CD4-positive, alpha-beta memory T cell (primary cell): Measurements from ENCODE around the gene LCAT. TPM values are rescaled to one million over a fixed set of nuclear protein-coding genes. Genes with fewer than 3 reads are reported as not detected.

Experiments
- CTCF ChIA-PET: fragments of 350-600 bp; sonication (Branson Sonifier 250); formaldehyde crosslinking; loops from one replicate; lab custom pipeline; 2021; ENCODE audit warnings: inconsistent platforms; ENCODE audit not compliant: partially characterized antibody; lab: Charles Lee
- POLR2A ChIA-PET: fragments of 350-600 bp; sonication (Branson Sonifier 250); formaldehyde crosslinking; loops from one replicate; lab custom pipeline; 2021; ENCODE audit not compliant: partially characterized antibody; lab: Charles Lee
- DNase-seq, 5 donors: peaks; one replicate each; pipeline versions ENCODE4 v3.0.0 to v3.0.0-alpha.2; 2020 to 2022; ENCODE audit warnings: mixed read lengths in 1 of 5
- H3K27ac ChIP-seq: one replicate; pipeline ENCODE4 v1.7.0; 2013; ENCODE audit warnings: low read depth, low read length
- H3K27me3 ChIP-seq: 2 replicates; pipeline ENCODE4 v1.7.0; 2013; ENCODE audit warnings: mild to moderate bottlenecking, low read length, moderate library complexity; ENCODE audit not compliant: insufficient read depth
- H3K36me3 ChIP-seq: 2 replicates; pipeline ENCODE4 v1.7.0; 2013; ENCODE audit warnings: mild to moderate bottlenecking, low read length, moderate library complexity; ENCODE audit not compliant: insufficient read depth
- H3K4me1 ChIP-seq: 2 replicates; pipeline ENCODE4 v1.7.0; 2013; ENCODE audit warnings: mild to moderate bottlenecking, low read length, moderate library complexity; ENCODE audit not compliant: insufficient read depth
- H3K4me3 ChIP-seq, 2 donors: one replicate each; pipeline ENCODE4 v1.7.0; 2013; ENCODE audit warnings: low read length in 2 of 2, mild to moderate bottlenecking in 1 of 2
- H3K9me3 ChIP-seq, 2 donors: one replicate each; pipeline ENCODE4 v1.7.0; 2013; ENCODE audit warnings: low read length in 2 of 2, control low read depth in 1 of 2; ENCODE audit not compliant: control insufficient read depth in 1 of 2
- H3K27ac Mint-ChIP-seq, 7 donors: one replicate each; pipeline ENCODE4 v1.8.0; 2020 to 2021; ENCODE audit warnings: mixed read lengths in 7 of 7, mild to moderate bottlenecking in 6 of 7, inconsistent platforms in 3 of 7, moderate library complexity in 3 of 7
- H3K27me3 Mint-ChIP-seq, 2 donors: one replicate each; pipeline ENCODE4 v1.8.0; 2020 to 2021; ENCODE audit warnings: mixed read lengths in 2 of 2
- H3K36me3 Mint-ChIP-seq, 2 donors: one replicate each; pipeline ENCODE4 v1.8.0; 2020 to 2021; ENCODE audit warnings: mixed read lengths in 2 of 2, inconsistent platforms in 1 of 2, mild to moderate bottlenecking in 1 of 2
- H3K4me1 Mint-ChIP-seq, 4 donors: one replicate each; pipeline ENCODE4 v1.8.0; 2020 to 2021; ENCODE audit warnings: mixed read lengths in 4 of 4, mild to moderate bottlenecking in 1 of 4
- H3K4me3 Mint-ChIP-seq, 8 donors: one replicate each; pipeline ENCODE4 v1.8.0; 2020 to 2021; ENCODE audit warnings: mixed read lengths in 8 of 8, mild to moderate bottlenecking in 7 of 8, moderate library complexity in 6 of 8, inconsistent platforms in 3 of 8
- H3K9me3 Mint-ChIP-seq, 8 donors: one replicate each; pipeline ENCODE4 v1.8.0; 2020 to 2021; ENCODE audit warnings: mixed read lengths in 8 of 8, mild to moderate bottlenecking in 5 of 8, inconsistent platforms in 3 of 8, moderate library complexity in 1 of 8
- intact Hi-C: fragments of 100-400 bp; cut with micrococcal nuclease; formaldehyde crosslinking; loops from one replicate; pipeline ENCODE4 v1.15.1; 2023
- polyA plus RNA-seq, 2 donors: library from polyadenylated mRNA; unstranded; fragments of 300-500 nt; fragmentation: Illumina TruSeq; gene quantifications; one replicate each; pipeline ENCODE4 v1.2.3, GENCODE V29; 2021
- total RNA-seq, 2 experiments: library from RNA; stranded (reverse); gene quantifications; one replicate each; pipeline ENCODE4 v1.2.3, GENCODE V29; 2021

The LCAT gene
- total and polyA plus RNA-seq, 4 experiments from 2014 or later: 1.9 to 20.3 (median 18.2) TPM; not detected in 1

DNA sequence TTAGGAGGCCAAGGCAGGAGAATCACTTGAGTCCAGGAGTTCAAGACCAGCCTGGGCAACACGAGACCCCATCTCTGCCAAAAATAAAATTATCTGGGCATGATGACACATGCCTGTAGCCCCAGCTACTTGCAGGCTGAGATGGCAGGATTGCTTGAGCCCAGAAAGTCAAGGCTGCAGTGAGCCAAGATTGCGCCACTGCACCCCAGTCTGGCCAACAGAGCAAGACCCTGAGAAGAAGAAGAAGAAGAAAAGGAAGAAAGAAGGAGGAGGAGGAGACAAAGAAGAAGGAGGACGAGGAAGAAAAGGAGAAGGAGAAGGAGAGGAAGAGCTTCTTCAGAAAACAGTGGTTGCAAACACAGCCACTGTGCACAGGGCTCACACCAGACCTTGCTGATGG lies 44.8 kb upstream of the LCAT start:
- DNase-seq: no peak
- CTCF ChIA-PET: interaction anchor here (1.0 to 4.8 kb wide), 3 partner anchors 40 to 77 kb away, joined by 4 to 54 read pairs (median 6); no protein-coding TSS in a partner anchor
- Mint-ChIP-seq H3K36me3 (peaks cover 0 to 10% of the 10 kb centered on the region in 2 donors), H3K27me3 (no peaks in the 10 kb centered on the region), H3K4me1 (peaks cover 9 to 35% (median 20%) of the 10 kb centered on the region in 4 donors), H3K4me3 (peak overlapping the region in 1 of 8 donors; percentile 35), H3K9me3 (no peaks in the 10 kb centered on the region), H3K27ac (peak overlapping the region in 6 of 7 donors; percentile 23 to 72 (median 53))
- POLR2A ChIA-PET: interaction anchor here (1.0 to 4.3 kb wide), 7 partner anchors 10 to 76 kb away, joined by 3 to 24 read pairs (median 4); partner anchors contain the start of genes DPEP2 and PSMB10
- no peaks in the 10 kb centered on the region for H3K9me3 ChIP-seq
- intact Hi-C loops: no loop called here
- no peaks in the 10 kb centered on the region for H3K27me3 ChIP-seq
- H3K27ac ChIP-seq: no peak overlapping the region
- H3K4me1 ChIP-seq: peaks cover 29% of the 10 kb centered on the region
- no peak overlapping the region for H3K4me3 ChIP-seq
- H3K36me3 ChIP-seq: no peaks in the 10 kb centered on the region

DNA sequence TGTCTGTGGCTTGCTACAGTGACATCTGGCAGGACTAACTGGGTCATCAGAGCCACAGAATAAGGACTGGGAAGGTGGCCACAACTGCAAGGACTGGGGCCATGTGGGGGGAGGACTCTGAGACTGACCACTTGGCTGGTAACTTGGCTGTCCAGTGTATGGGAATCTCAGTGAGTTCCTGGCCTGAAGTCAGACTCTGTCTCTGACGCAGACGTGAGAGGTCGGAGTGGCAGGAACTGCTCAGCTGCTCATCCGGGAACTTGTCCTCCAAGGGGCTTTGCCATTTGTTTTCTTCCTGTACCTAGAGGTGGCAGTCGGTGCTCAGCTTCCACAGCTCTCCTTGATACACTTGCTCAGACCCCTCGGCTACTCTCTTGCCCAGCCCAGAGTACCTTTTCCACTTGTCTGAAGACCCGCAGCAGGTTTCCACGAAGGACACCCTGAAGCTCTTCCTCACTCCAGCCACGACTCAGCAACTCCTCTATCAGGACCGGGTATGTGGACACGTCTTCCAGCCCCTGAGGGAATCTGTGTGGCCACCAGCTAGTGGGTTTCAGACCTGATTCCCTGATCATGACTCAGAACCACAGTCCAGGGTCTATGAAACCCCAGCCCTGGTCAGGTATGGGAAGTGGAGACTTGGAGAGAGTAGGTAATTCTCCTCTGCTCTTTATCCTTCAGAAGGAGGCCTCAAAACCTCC lies 43.7 kb upstream of the LCAT start:
- no peak for DNase-seq
- H3K27me3 ChIP-seq: no peaks in the 10 kb centered on the region
- POLR2A ChIA-PET: interaction anchor here (1.6 to 4.3 kb wide), 4 partner anchors 11 to 51 kb away, joined by 4 to 24 read pairs (median 11); partner anchors contain the start of genes DPEP2, PSMB10 and SLC12A4
- intact Hi-C loops: no loop called here
- peak overlapping the region; percentile 31 to 84 (median 68) for H3K27ac Mint-ChIP-seq
- H3K4me1 Mint-ChIP-seq: peaks cover 13 to 35% (median 22%) of the 10 kb centered on the region in 4 donors
- H3K9me3 Mint-ChIP-seq: no peaks in the 10 kb centered on the region
- no peak overlapping the region for H3K4me3 Mint-ChIP-seq
- no peaks in the 10 kb centered on the region for H3K36me3 ChIP-seq
- no peaks in the 10 kb centered on the region for H3K27me3 Mint-ChIP-seq
- peaks cover 27% of the 10 kb centered on the region for H3K4me1 ChIP-seq
- peaks cover 0 to 10% of the 10 kb centered on the region in 2 donors for H3K36me3 Mint-ChIP-seq
- CTCF ChIA-PET: interaction anchor here (1.4 to 1.8 kb wide), 2 partner anchors 36 to 78 kb away, joined by 3 to 6 read pairs; partner anchors contain the start of genes DDX28 and DUS2
- H3K4me3 ChIP-seq: no peak overlapping the region
- H3K9me3 ChIP-seq: no peaks in the 10 kb centered on the region
- no peak overlapping the region for H3K27ac ChIP-seq

DNA sequence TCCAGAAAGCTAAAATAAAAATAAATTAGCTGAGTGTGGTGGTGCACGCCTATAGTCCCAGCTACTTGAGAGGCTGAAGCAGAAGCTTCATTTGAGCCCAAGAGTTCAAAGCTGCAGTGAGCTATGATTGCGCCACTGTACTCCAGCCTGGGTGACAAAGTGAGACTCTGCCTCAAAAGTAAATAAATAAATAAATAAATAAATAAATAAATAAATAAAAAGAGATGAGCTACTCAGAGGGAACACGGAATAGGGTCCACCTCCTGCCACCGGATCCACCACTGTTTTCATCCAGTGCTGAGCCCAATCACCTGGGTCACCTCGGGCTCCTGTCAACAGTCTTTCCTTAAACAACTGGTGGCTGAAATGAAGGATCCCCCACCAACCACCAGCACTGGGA lies 43.0 kb upstream of the LCAT start:
- Histone ChIP-seq H3K9me3 (no peaks in the 10 kb centered on the region), H3K4me3 (no peak overlapping the region), H3K27ac (no peak overlapping the region), H3K36me3 (no peaks in the 10 kb centered on the region), H3K27me3 (no peaks in the 10 kb centered on the region), H3K4me1 (peaks cover 23% of the 10 kb centered on the region)
- ChIA-PET POLR2A (interaction anchor here (0.9 to 4.3 kb wide), 5 partner anchors 12 to 54 kb away, joined by 3 to 24 read pairs (median 6); partner anchors contain the start of genes DPEP2, PSMB10 and SLC12A4), CTCF (interaction anchor here (1.1 to 1.4 kb wide), 2 partner anchors 36 to 45 kb away, joined by 3 read pairs; partner anchors contain the start of genes DDX28 and DUS2)
- H3K4me3 Mint-ChIP-seq: no peak overlapping the region
- no peaks in the 10 kb centered on the region for H3K9me3 Mint-ChIP-seq
- peaks cover 0 to 7% of the 10 kb centered on the region in 2 donors for H3K36me3 Mint-ChIP-seq
- peaks cover 13 to 31% (median 20%) of the 10 kb centered on the region in 4 donors for H3K4me1 Mint-ChIP-seq
- H3K27me3 Mint-ChIP-seq: no peaks in the 10 kb centered on the region
- no peak for DNase-seq
- intact Hi-C loops: no loop called here
- peak overlapping the region in 1 of 7 donors; percentile 59 for H3K27ac Mint-ChIP-seq

DNA sequence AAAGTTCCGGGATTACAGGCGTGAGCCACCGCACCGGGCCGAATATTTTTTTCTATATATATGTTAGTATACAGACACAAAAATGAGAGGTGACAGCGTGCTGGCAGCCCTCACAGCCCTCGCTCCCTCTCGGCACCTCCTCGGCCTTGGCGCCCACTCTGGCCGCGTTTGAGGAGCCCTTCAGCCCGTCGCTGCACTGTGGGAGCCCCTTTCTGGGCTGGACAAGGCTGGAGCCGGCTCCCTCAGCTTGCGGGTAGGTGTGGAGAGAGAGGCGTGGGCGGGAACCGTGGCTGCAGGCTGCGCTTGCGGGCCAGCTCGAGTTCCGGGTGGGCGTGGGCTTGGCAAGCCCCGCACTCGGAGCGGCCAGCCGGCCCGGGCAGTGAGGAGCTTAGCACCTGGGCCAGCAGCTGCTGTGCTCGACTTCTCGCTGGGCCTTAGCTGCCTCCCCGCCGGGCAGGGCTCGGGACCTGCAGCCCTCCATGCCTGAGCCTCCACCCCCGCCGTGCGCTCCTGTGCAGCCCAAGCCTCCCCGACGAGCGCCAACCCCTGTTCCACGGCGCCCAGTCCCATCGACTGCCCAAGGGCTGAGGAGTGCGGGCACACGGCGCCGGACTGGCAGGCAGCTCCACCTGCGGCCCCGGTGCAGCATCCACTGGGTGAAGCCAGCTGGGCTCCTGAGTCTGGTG lies 38.2 kb upstream of the LCAT start:
- no peak overlapping the region for H3K4me3 Mint-ChIP-seq
- ChIA-PET POLR2A (interaction anchor here (1.1 to 3.4 kb wide), 4 partner anchors 9 to 47 kb away, joined by 3 to 22 read pairs (median 6); partner anchors contain the start of gene PSMB10), CTCF (interaction anchor here (1.0 kb wide), 1 partner anchor 59 kb away, joined by 5 read pairs; no protein-coding TSS in a partner anchor)
- H3K36me3 ChIP-seq: no peaks in the 10 kb centered on the region
- H3K9me3 Mint-ChIP-seq: no peaks in the 10 kb centered on the region
- no peak overlapping the region for H3K4me3 ChIP-seq
- intact Hi-C loops: no loop called here
- no peaks in the 10 kb centered on the region for H3K27me3 ChIP-seq
- H3K27ac Mint-ChIP-seq: no peak overlapping the region
- H3K36me3 Mint-ChIP-seq: no peaks in the 10 kb centered on the region
- peaks cover 23% of the 10 kb centered on the region for H3K4me1 ChIP-seq
- no peak for DNase-seq
- H3K9me3 ChIP-seq: no peaks in the 10 kb centered on the region
- peaks cover 10 to 28% (median 18%) of the 10 kb centered on the region in 4 donors for H3K4me1 Mint-ChIP-seq
- H3K27me3 Mint-ChIP-seq: peaks cover 0 to 1% of the 10 kb centered on the region in 2 donors
- H3K27ac ChIP-seq: no peak overlapping the region

DNA sequence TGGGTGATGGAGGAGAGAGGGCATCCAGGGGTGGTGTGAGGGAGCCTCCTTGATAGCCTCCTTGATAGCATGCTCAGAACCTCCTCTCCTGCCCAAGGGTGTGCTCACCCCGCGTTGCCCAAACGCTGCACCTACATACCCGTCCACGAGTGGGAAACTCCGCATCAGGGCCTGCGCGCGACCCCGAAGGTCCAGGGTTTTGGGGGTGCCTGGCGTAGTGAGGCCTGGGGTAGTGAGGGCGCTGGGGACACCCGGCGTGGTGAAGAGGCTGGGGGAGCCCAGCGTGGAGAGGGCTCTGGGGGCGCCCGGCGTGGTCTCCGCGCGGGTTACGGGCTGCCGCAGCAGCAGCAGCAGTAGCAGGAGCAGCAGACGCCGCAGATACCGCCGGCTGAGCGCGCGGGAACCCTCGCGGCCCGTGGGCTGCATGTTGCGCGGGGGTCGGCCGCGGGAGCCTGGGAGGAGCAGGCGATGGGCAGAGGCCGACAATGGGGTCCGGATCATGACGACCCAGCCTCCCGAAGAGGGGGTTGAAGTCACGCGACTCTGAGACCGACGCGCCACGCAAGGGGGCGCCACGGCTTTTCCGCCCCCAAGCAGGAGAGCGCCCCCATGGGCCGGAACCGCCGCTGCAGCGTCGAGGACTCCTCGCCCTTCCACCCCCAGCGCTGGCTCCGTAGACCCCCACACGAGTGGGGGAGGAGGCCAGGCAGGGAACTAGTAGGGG lies 36.2 kb upstream of the LCAT start, which contains the start of gene DPEP3:
TSS of gene DPEP3 (minus strand) at position 545 of the 724 bp plus-strand sequence. CDS start at position 426, 119 bp downstream.
- ChIA-PET POLR2A (no interaction called here), CTCF (interaction anchor here (0.7 to 1.4 kb wide), 2 partner anchors 19 to 37 kb away, joined by 3 read pairs; partner anchors contain the start of genes DPEP2 and LCAT)
- Histone ChIP-seq H3K36me3 (no peaks in the 10 kb centered on the region), H3K4me3 (no peak within 1 kb of the TSS), H3K27me3 (no peaks in the 10 kb centered on the region), H3K4me1 (peaks cover 23% of the 10 kb centered on the region), H3K27ac (no peak within 1 kb of the TSS), H3K9me3 (no peaks in the 10 kb centered on the region)
- Mint-ChIP-seq H3K4me3 (no peak within 1 kb of the TSS), H3K9me3 (no peaks in the 10 kb centered on the region), H3K4me1 (peaks cover 10 to 27% (median 17%) of the 10 kb centered on the region in 4 donors), H3K27me3 (peaks cover 1 to 3% of the 10 kb centered on the region in 2 donors), H3K36me3 (no peaks in the 10 kb centered on the region), H3K27ac (no peak within 1 kb of the TSS)
- intact Hi-C loops: no loop called here
- DNase-seq: no peak

DNA sequence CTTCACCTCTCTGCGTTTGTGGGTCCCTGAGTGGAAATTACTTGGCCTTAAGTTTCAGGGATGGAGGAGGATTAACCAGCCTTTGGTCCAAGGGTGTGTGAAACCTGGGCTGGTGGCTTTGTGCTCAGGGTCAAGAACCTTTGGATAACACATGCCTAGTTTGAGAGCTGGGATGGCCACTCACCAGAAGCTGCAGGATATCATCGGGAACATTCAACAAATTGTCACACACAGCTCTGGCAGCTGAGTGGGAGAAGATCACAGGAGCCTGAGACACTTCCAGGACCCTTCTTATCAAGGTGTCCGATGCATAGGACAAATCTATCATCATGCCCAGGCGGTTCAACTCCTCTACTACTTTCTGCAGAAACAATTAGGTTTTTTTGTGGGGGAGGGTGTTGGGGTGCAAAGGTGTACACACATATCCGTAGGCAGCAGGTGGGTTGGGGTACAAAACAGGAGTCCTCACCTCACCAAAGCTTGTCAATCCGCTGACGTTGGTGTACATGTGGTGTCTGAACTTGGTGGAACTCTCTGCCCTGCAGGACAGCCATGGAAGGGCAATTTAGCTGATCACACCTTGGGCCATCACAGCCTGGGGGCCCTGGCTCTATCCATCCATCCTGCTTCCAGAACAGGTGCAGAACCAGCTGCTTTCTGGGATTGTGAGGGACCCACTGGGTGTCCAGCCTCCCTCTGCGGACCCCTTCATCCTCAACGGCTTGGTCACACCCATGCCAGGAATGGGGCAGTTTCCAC lies 33.7 kb upstream of the LCAT start:
- POLR2A ChIA-PET: no interaction called here
- H3K4me1 Mint-ChIP-seq: peaks cover 0 to 3% (median under 1%) of the 10 kb centered on the region in 4 donors
- no peak overlapping the region for H3K27ac Mint-ChIP-seq

More for the DNA sequence above, 33.7 kb upstream of the LCAT start:
- Histone ChIP-seq H3K9me3 (no peaks in the 10 kb centered on the region), H3K27ac (no peak overlapping the region), H3K4me1 (no peaks in the 10 kb centered on the region), H3K4me3 (no peak overlapping the region), H3K36me3 (no peaks in the 10 kb centered on the region), H3K27me3 (no peaks in the 10 kb centered on the region)
- CTCF ChIA-PET: interaction anchor here (1.1 kb wide), 1 partner anchor 14 kb away, joined by 3 read pairs; no protein-coding TSS in a partner anchor
- intact Hi-C loops: no loop called here
- peaks cover 1 to 3% of the 10 kb centered on the region in 2 donors for H3K27me3 Mint-ChIP-seq
- H3K9me3 Mint-ChIP-seq: no peaks in the 10 kb centered on the region
- no peak for DNase-seq
- no peak overlapping the region for H3K4me3 Mint-ChIP-seq
- H3K36me3 Mint-ChIP-seq: no peaks in the 10 kb centered on the region
